Measurements from ENCODE around the gene GALT. TPM values are rescaled to one million over a fixed set of nuclear protein-coding genes. Genes with fewer than 3 reads are reported as not detected.

GALT gene
- total and polyA plus RNA-seq, 2 of the 13 experiments (the other 11 are each of a cell fraction or from before 2014, with no cell fraction given), result 40.4 to 46.3 TPM

GRCh38 chr9:34637356-34638137 lies 8.9 kb upstream of the GALT start, which contains the start of gene SIGMAR1 (continued):
- 0 out of 2 replicates have a peak, but pooled peaks have one; percentile 49 for TF ChIP-seq NR0B2 (CRISPR knock-in tag; IDR thresholded peaks at IDR 0.05)
- peak; percentile 45; the same call in 1 of the 2 replicates for TF ChIP-seq MED1 (CRISPR knock-in tag; IDR thresholded peaks at IDR 0.05)
- no peak for TF ChIP-seq MTA3 (CRISPR knock-in tag; IDR thresholded peaks at IDR 0.05)
- TF ChIP-seq FUBP1 (CRISPR knock-in tag; IDR thresholded peaks at IDR 0.05; ENCODE audit: borderline replicate concordance), result no peak
- no peak for TF ChIP-seq SP140L (CRISPR knock-in tag; IDR thresholded peaks at IDR 0.05; ENCODE audit: borderline replicate concordance)
- TF ChIP-seq PRMT3 (CRISPR knock-in tag; IDR thresholded peaks at IDR 0.05; ENCODE audit: borderline replicate concordance, low read depth), result peak; percentile 56; the same call in 1 of the 2 replicates
- TF ChIP-seq HMG20B (CRISPR knock-in tag; conservative IDR thresholded peaks at IDR 0.05), result no peak
- TF ChIP-seq PAXIP1 (CRISPR knock-in tag; conservative IDR thresholded peaks at IDR 0.05), result peak; percentile 14; the same call in 1 of the 2 replicates
- peak; percentile 84 for TF ChIP-seq ARNT2 (CRISPR knock-in tag; IDR thresholded peaks at IDR 0.05; ENCODE audit: low read depth)
- TF ChIP-seq NCOA1 (CRISPR knock-in tag; IDR thresholded peaks at IDR 0.05), result no peak
- TF ChIP-seq MBD4 (IDR thresholded peaks at IDR 0.05; ENCODE audit: borderline replicate concordance, low read length), result no peak
- TF ChIP-seq ERF (CRISPR knock-in tag; IDR thresholded peaks at IDR 0.05), result peak; percentile 87; the same call in 1 of the 2 replicates
- TF ChIP-seq NBN (conservative IDR thresholded peaks at IDR 0.05), result no peak
- TF ChIP-seq ZBTB46 (CRISPR knock-in tag; IDR thresholded peaks at IDR 0.05; ENCODE audit: borderline replicate concordance), result no peak
- TF ChIP-seq ZFP1 (CRISPR knock-in tag; IDR thresholded peaks at IDR 0.05), result no peak
- peak; percentile 81; the same call in 1 of the 2 replicates for TF ChIP-seq ZNF124 (CRISPR knock-in tag; IDR thresholded peaks at IDR 0.05)
- TF ChIP-seq ZXDC (CRISPR knock-in tag; IDR thresholded peaks at IDR 0.05), result peak; percentile 26; the same call in 1 of the 2 replicates
- no peak for TF ChIP-seq ZNF10 (CRISPR knock-in tag; IDR thresholded peaks at IDR 0.05; ENCODE audit: borderline replicate concordance, low read depth)

All from HepG2 (cell line).